GM18526 (cell line): ENCODE measurements around the gene TMEM141.
"Not testable (repeated sequence)": the region's sequence is repeated elsewhere in the genome, so short reads cannot be mapped to it uniquely, and the experiment has no call there.

ENCODE experiments used
- POLR2A ChIP-seq: IDR thresholded peaks from 3 replicates; pipeline ENCODE4 v1.6.1; 2011; ENCODE audit not compliant: insufficient read length; ENCODE audit errors: extremely low read depth

TMEM141 gene

GRCh38 chr9:136835162-136835931 lies 44.2 kb downstream of the TMEM141 start:
- TF ChIP-seq POLR2A, result no peak

- no peak for TF ChIP-seq POLR2A
These were observed 45.1 kb downstream of the TMEM141 start for GRCh38 chr9:136835932-136836904.

GRCh38 chr9:136837146-136837855 lies 46.2 kb downstream of the TMEM141 start:
- TF ChIP-seq POLR2A, result no peak

- TF ChIP-seq POLR2A, result no peak
These were observed 47.4 kb downstream of the TMEM141 start for GRCh38 chr9:136838314-136839228.

- TF ChIP-seq POLR2A, result no peak
These were observed 48.3 kb downstream of the TMEM141 start for GRCh38 chr9:136839229-136840139.

GRCh38 chr9:136840140-136840876 lies 49.2 kb downstream of the TMEM141 start:
- no peak for TF ChIP-seq POLR2A

GRCh38 chr9:136840877-136841645 lies 49.9 kb downstream of the TMEM141 start:
- no peak for TF ChIP-seq POLR2A

GRCh38 chr9:136842380-136842948 lies 51.3 kb downstream of the TMEM141 start, which contains the start of gene AJM1:
Gene AJM1, plus strand, starts transcription at chr9:136842478. Its CDS starts 1,937 bp downstream, at chr9:136844415.
- TF ChIP-seq POLR2A, result not testable (repeated sequence)
